ENCODE results near the gene IRX4.

IRX4 gene

DNA sequence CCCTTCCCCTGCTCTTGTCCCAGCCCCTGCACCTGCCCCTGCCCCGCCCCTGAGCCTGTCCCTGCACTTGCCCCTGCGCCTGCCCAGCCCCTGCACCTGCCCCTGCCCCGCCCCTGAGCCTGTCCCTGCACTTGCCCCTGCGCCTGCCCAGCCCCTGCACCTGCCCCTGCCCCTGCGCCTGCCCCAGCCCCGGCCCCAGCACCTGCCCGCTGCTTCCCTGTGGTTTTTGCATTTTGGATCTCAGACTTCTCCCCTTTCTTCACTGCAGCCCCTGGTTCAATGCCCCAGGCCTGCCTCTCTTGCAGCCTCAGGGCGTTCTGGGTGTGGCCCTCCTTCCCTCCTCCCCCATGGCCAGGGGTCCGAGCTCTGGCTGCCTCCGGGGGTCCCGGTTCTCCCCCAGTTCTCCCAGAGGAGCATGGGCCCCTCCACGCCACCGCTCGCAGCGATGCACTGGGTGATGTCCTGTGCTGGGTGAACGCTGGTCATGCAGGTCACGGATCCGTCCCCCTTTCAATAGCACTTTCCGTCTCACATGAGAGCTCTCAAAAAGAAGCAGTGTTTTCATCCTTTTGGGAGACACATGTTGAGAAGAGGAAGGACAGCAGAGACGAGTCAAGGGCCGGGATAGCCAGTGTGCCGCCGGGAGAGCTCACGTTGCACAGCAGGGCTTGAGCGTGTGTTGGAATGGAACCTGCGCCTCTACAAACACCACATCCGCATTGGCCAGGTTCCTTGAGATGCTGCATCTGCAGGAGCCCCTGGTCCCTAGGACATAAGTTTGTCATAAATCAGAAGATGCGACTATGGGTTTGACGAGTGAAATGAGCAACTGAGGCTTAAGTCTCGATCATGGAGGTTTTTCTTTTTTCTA, 44.0 kb upstream of the IRX4 start:
- DNase-seq (ENCODE audit: low read depth, low spot score): no peak
- TF ChIP-seq, protein P1, sequence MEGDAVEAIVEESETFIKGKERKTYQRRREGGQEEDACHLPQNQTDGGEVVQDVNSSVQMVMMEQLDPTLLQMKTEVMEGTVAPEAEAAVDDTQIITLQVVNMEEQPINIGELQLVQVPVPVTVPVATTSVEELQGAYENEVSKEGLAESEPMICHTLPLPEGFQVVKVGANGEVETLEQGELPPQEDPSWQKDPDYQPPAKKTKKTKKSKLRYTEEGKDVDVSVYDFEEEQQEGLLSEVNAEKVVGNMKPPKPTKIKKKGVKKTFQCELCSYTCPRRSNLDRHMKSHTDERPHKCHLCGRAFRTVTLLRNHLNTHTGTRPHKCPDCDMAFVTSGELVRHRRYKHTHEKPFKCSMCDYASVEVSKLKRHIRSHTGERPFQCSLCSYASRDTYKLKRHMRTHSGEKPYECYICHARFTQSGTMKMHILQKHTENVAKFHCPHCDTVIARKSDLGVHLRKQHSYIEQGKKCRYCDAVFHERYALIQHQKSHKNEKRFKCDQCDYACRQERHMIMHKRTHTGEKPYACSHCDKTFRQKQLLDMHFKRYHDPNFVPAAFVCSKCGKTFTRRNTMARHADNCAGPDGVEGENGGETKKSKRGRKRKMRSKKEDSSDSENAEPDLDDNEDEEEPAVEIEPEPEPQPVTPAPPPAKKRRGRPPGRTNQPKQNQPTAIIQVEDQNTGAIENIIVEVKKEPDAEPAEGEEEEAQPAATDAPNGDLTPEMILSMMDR (IDR thresholded peaks at IDR 0.05; ENCODE audit: low read depth, low read length): no peak
- no peak overlapping the region for H3K4me3 ChIP-seq (ENCODE audit: low read depth, low read length)
- in situ Hi-C loops (cut with HindIII; ENCODE audit: low sequenced_read_pairs): no loop called here

DNA sequence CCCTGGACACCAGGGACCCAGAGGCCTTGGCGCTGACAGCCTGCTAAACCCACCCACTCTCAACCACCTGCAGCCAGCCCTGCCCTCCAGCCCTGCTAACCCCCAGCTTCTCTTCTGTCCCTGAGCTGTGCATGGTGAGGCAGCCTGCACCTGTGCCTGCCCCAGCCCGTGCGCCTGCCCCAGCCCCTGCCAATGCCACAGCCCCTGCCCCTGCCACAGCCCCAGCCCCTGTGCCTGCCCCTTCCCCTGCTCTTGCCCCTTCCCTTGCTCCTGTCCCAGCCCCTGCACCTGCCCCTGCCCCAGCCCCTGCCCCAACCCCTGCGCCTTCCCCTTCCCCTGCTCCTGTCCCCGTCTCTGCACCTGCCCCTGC, 43.3 kb upstream of the IRX4 start:
- TF ChIP-seq, protein P1 (IDR thresholded peaks at IDR 0.05; ENCODE audit: low read depth, low read length): no peak
- DNase-seq (ENCODE audit: low read depth, low spot score): no peak
- in situ Hi-C loops (cut with HindIII; ENCODE audit: low sequenced_read_pairs): no loop called here
- H3K4me3 ChIP-seq (ENCODE audit: low read depth, low read length): no peak overlapping the region

DNA sequence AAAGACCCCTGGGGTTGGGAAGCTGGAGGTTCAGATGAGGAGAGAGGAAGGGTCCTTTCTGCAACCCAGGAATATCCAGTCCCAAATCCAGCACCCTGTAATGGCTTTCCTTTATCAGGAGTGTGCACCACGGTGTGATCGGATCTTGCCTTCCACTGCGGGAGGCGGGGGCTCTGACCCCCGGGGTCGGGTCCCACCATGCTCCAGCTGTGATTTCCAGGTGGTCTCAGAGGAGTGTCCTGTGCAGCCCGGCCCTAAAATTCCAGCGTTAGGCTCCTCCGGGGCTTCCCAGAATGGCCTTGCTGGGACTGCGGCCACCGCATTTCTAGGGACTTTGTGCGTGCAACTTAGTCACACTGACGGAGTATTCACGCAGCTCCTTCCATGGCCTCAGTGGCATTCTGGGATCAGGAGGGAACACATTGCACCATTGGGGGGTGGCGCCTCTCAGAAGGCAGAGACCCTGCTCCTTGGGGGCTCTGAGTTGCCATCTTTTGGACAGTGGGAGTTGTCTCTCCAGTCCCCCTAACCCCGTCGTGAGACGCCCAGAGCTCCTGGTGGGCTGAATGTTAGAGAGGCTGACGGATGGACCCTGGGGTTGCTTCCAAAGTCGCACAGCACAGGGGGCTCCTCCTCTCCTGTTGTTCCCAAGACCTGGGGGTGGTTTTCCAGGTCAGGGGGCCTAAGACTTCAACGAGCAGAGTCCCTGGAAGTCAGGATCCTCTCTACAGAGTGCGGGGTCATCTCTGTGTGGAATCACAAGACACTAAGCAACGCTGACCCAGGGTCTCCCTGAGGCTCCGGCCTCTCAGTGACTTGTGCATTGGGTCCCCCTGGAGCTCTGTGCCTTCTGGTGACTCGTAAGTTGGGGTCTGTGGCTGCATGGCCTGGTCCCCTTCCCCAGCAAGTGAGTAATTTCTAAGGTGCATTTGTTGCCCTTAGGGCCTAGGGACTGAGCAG, 42.7 kb upstream of the IRX4 start:
- DNase-seq (ENCODE audit: low read depth, low spot score): no peak
- in situ Hi-C loops (cut with HindIII; ENCODE audit: low sequenced_read_pairs): no loop called here
- no peak overlapping the region for H3K4me3 ChIP-seq (ENCODE audit: low read depth, low read length)
- TF ChIP-seq, protein P1 (IDR thresholded peaks at IDR 0.05; ENCODE audit: low read depth, low read length): no peak

DNA sequence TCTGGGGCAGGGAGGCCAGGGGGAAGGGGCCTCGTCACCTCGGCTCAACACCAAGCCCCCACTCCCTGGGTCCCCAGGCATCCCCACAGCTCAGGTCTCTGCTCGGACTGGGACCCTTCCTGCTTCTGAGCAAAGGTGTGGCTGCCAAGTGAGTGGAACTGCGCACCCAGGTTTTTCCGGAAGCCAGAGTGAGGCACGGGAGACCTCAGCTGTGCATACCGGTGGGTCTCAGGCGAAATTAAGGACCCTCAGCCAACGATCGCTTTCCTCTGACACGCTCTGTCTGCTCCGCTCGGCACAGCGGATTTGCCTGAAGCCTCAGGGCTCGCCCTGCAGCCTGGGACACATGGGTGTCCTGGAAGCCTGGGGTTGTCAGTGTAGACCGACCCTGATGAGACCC, 41.0 kb upstream of the IRX4 start:
- H3K4me3 ChIP-seq (ENCODE audit: low read depth, low read length): no peak overlapping the region
- in situ Hi-C loops (cut with HindIII; ENCODE audit: low sequenced_read_pairs): no loop called here
- TF ChIP-seq, protein P1 (IDR thresholded peaks at IDR 0.05; ENCODE audit: low read depth, low read length): no peak
- DNase-seq (ENCODE audit: low read depth, low spot score): no peak

DNA sequence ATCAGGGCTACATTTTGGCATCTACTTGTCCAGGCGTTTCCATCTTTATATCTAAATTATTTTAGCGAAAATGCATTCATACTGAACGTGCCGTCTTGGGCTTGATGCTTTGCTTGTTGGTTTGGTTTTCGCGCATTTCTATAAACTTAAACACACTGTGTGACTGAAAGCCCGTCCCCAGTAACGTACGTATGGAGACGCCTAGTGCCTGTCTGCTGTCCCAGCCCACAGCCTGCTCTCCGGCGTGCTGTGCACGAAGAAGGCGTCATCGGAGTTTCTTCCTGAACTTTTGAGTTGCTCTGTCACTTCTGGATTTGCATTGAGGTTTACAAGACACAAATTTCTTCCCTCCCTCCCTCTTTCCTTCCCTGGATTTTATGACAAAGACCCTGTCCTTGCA, 40.6 kb upstream of the IRX4 start:
- in situ Hi-C loops (cut with HindIII; ENCODE audit: low sequenced_read_pairs): no loop called here
- TF ChIP-seq, protein P1 (IDR thresholded peaks at IDR 0.05; ENCODE audit: low read depth, low read length): no peak
- H3K4me3 ChIP-seq (ENCODE audit: low read depth, low read length): no peak overlapping the region
- DNase-seq (ENCODE audit: low read depth, low spot score): no peak

DNA sequence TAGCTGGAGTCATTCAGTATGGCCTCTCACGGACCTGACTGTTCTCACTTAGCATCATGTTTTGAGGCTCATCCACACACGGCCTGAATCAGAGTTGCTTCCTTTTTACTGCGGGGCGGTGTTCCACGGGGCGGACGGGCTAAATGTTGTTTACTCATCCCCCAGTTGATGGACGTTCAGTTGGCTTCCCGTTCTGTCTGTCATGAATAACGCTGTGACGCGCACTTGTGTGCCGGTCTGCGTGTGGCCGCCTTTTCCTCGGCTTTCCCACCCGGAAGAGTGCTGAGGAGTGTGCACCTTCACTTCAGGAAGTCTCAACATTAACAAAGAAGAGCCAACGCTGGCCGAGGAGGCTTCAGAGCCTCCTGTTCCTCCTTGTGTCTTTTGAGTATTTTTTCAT, 39.0 kb upstream of the IRX4 start:
- in situ Hi-C loops (cut with HindIII; ENCODE audit: low sequenced_read_pairs): no loop called here
- TF ChIP-seq, protein P1 (IDR thresholded peaks at IDR 0.05; ENCODE audit: low read depth, low read length): no peak
- no peak for DNase-seq (ENCODE audit: low read depth, low spot score)
- H3K4me3 ChIP-seq (ENCODE audit: low read depth, low read length): no peak overlapping the region
